ENCODE data around the gene ZNF684.
"Not testable (repeated sequence)": the region's sequence is repeated elsewhere in the genome, so short reads cannot be mapped to it uniquely, and the experiment has no call there.

Gene ZNF684

DNA sequence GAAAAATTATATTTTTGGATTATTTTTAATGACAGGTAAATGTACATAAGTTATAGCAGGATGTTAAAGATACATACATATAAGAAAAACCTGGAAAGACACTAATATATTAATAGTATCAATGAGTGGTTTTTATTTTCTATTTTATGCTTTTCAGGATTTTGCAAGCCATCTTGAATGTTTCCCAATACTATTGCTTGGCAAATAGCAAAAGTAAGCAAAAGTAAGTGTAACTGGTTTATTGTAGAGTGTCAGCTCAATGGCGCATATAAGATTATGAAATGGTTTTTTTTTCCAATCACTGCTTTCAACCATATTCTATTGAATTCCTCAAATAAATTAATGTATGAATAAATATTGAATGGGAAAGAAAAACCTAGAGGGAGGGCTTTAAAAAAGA, 36.4 kb downstream of the ZNF684 start:
- H3K4me3 ChIP-seq (ENCODE audit: low read depth, low read length) = no peak overlapping the region
- TF ChIP-seq, protein P1, sequence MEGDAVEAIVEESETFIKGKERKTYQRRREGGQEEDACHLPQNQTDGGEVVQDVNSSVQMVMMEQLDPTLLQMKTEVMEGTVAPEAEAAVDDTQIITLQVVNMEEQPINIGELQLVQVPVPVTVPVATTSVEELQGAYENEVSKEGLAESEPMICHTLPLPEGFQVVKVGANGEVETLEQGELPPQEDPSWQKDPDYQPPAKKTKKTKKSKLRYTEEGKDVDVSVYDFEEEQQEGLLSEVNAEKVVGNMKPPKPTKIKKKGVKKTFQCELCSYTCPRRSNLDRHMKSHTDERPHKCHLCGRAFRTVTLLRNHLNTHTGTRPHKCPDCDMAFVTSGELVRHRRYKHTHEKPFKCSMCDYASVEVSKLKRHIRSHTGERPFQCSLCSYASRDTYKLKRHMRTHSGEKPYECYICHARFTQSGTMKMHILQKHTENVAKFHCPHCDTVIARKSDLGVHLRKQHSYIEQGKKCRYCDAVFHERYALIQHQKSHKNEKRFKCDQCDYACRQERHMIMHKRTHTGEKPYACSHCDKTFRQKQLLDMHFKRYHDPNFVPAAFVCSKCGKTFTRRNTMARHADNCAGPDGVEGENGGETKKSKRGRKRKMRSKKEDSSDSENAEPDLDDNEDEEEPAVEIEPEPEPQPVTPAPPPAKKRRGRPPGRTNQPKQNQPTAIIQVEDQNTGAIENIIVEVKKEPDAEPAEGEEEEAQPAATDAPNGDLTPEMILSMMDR (IDR thresholded peaks at IDR 0.05; ENCODE audit: insufficient read depth, low read depth, low read length, missing control alignments) = no peak
- no peak for DNase-seq (ENCODE audit: low read depth)

DNA sequence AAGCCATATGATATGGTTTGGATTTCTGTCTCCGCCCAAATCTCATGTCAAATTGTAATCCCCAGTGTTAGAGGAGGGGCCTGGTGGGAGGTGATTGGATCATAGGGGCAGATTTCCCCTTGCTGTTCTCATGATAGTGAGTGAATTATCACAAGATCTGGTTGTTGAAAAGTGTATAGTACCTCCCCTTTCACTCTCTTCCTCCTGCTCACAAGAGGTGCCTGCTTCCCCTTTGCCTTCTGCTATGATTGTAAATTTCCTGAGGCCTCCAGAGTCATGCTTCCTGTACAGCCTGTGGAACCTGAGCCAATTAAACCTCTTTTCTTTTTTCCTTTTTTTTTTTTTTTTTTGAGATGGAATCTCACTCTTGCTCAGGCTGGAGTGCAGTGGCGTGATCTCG, 43.4 kb downstream of the ZNF684 start:
- not testable (repeated sequence) for DNase-seq (ENCODE audit: low read depth); H3K4me3 ChIP-seq (ENCODE audit: low read depth, low read length)

DNA sequence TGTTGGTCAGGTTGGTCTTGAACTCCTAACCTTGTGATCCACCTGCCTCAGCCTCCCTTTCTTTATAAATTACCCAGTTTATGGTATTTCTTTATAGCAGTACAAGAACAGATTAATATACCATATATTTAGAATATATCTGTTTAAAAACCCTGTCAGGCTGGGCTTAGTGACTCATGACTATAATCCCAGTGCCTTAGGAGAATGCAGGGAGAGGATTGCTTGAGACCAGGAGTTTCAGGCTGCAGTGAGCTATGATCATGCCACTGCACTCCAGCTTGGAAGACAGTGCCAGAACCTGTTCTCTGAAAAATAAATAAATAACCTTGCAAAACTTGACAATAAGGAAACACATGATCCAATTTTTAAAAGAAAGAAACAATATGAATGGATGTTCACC, 43.9 kb downstream of the ZNF684 start:
- DNase-seq (ENCODE audit: low read depth) = no peak
- TF ChIP-seq, protein P1 (IDR thresholded peaks at IDR 0.05; ENCODE audit: insufficient read depth, low read depth, low read length, missing control alignments) = no peak
- no peak overlapping the region for H3K4me3 ChIP-seq (ENCODE audit: low read depth, low read length)

DNA sequence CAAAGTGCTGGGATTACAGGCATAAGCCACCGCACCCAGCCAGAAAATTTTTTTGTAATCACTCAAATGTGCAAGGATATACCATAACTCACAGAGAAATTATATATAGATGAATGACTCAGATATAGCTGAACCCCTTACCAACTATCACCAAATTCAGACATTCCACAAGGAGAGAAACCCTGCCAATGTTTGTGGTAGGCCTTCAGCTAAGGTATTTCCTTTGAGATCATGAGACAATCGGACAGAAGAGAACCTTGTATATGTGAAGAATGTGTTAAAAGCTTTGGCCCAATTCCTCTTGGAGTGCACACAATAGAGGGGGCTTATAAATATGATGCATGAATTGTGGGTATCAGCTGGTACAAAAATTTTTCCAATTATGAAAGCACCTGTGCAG, 50.7 kb downstream of the ZNF684 start:
- H3K4me3 ChIP-seq (ENCODE audit: low read depth, low read length) = no peak overlapping the region
- TF ChIP-seq, protein P1 (IDR thresholded peaks at IDR 0.05; ENCODE audit: insufficient read depth, low read depth, low read length, missing control alignments) = no peak
- no peak for DNase-seq (ENCODE audit: low read depth)

DNA sequence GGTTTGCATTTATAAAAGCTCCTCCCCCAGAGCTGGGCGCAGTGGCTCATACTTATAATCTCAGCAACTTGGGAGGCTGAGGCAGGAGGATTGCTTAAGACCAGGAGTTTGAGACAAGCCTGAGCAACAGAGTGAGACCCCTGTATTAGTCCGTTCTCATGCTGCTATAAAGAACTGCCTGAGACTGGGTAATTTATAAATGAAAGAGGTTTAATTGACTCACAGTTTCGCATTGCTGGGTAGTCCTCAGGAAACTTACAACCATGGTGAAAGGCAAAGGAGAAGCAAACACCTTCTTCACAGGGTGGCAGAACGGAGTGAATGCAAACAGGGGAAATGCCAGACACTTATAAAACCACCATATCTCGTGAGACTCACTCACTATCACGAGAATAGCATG, 52.5 kb downstream of the ZNF684 start:
- TF ChIP-seq, protein P1 (IDR thresholded peaks at IDR 0.05; ENCODE audit: insufficient read depth, low read depth, low read length, missing control alignments) = no peak
- DNase-seq (ENCODE audit: low read depth) = no peak
- H3K4me3 ChIP-seq (ENCODE audit: low read depth, low read length) = no peak overlapping the region

DNA sequence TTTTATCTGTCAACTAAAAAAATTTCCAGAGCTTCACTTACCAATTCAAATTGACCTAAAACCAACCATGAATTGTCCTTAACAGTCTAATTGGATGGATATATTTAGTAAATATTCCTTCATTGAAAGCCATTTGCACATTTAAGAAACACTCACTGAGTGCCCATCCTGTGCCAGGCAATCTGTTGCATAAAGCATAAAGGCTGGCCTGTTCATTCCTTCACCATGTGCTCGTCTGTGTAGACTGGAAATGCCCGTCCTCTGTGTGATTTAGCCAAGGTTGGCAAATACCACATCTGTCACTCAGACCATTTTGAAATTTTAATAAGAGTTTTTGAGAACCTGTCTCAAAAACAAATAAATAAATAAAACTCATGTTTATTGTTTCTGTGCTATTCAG, 57.1 kb downstream of the ZNF684 start:
- no peak for DNase-seq (ENCODE audit: low read depth)
- TF ChIP-seq, protein P1 (IDR thresholded peaks at IDR 0.05; ENCODE audit: insufficient read depth, low read depth, low read length, missing control alignments) = no peak

DNA sequence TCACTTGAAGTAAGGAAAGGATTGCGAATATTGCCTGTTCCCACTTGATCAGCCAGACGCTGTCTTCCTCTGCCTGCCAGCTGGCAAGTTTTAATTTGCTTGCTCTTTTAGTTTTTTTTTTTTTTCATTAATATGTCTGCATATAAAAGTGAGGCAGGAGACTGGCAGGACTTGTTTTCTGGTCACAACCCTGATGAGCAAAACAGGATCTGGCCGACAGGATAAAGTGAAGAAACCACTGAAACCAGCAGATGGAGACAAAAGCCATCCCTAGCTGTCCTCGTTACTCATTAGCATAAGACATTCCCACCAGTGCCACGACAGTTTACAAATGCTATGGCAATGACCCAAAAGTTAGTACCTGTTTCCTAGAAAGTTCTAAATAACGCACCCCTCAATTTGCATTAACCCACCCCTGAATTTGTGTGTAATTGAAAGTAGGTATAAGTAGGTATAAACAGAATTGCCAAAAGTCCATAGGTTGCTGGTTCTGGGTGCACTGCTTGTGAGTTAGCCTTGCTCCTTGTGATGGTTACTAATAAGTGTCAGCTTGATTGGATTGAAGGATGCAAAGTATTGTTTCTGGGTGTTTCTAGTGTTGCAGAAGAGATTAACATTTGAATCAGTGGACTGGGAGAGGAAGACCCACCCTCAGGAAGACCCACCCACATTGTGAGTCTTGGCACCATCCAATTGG, 60.8 kb downstream of the ZNF684 start:
- TF ChIP-seq, protein P1 (IDR thresholded peaks at IDR 0.05; ENCODE audit: insufficient read depth, low read depth, low read length, missing control alignments) = peak; percentile 24
- H3K4me3 ChIP-seq (ENCODE audit: low read depth, low read length) = no peak overlapping the region
- peak; percentile 21 for DNase-seq (ENCODE audit: low read depth)

More for the DNA sequence above, 57.1 kb downstream of the ZNF684 start:
- H3K4me3 ChIP-seq (ENCODE audit: low read depth, low read length) = no peak overlapping the region

Measured in GM12865 (cell line).